Neuron (in vitro differentiated cells): ENCODE data around the gene PTBP3.

Experiments used
- H2AFZ ChIP-seq: one replicate; pipeline ENCODE4 v1.6.1; 2013; ENCODE audit warnings: low read depth, mild to moderate bottlenecking, inconsistent platforms, low read length, moderate library complexity
- H3K27me3 ChIP-seq: one replicate; pipeline ENCODE4 v1.6.1; 2013; ENCODE audit warnings: low read length; ENCODE audit not compliant: insufficient read depth
- H3K36me3 ChIP-seq: one replicate; pipeline ENCODE4 v1.6.1; 2013; ENCODE audit warnings: low read length; ENCODE audit not compliant: insufficient read depth
- H3K4me1 ChIP-seq: one replicate; pipeline ENCODE4 v1.6.1; 2013; ENCODE audit warnings: low read length; ENCODE audit not compliant: insufficient read depth
- H3K4me3 ChIP-seq: 2 replicates; pipeline ENCODE4 v1.5.1; 2013; ENCODE audit warnings: mild to moderate bottlenecking, low read length, moderate library complexity
- H3K9me3 ChIP-seq: one replicate; pipeline ENCODE4 v1.6.1; 2013; ENCODE audit warnings: low read length

PTBP3 gene

GRCh38 chr9:112348257-112349007 lies 15.0 kb upstream of the PTBP3 start:
- Histone ChIP-seq H3K9me3 (no peaks in the 10 kb centered on the region), H2AFZ (no peak overlapping the region), H3K4me3 (no peak overlapping the region), H3K36me3 (no peaks in the 10 kb centered on the region), H3K27me3 (no peaks in the 10 kb centered on the region), H3K4me1 (no peaks in the 10 kb centered on the region)

GRCh38 chr9:112341730-112342129 lies 8.3 kb upstream of the PTBP3 start:
- Histone ChIP-seq H3K4me3 (no peak overlapping the region), H2AFZ (no peak overlapping the region), H3K4me1 (no peaks in the 10 kb centered on the region), H3K36me3 (no peaks in the 10 kb centered on the region), H3K27me3 (no peaks in the 10 kb centered on the region), H3K9me3 (no peaks in the 10 kb centered on the region)

GRCh38 chr9:112339886-112340285 lies 6.5 kb upstream of the PTBP3 start:
- H3K9me3 ChIP-seq = no peaks in the 10 kb centered on the region

DNA sequence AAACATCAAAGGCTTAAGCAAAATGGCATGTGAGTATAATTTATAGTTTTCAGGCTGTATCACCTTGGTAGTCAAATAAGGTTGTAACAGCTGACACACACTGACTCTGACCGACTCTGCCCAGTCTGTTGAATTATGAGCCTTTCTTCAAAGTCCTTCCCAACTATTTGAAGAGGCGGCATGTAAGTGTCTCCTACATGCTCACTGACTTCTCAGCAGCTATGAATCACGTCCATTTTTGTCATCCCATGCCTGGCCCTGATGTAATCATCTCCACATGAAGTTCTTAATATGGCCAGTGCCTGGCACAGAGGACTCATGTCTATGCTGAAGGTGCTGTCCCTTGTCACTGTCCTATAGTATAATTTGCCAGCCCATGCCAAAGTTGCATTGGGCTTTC lies 5.1 kb upstream of the PTBP3 start:
- H3K36me3 ChIP-seq = no peaks in the 10 kb centered on the region
- no peak overlapping the region for H3K4me3 ChIP-seq
- no peak overlapping the region for H2AFZ ChIP-seq
- H3K9me3 ChIP-seq = no peaks in the 10 kb centered on the region
- no peaks in the 10 kb centered on the region for H3K27me3 ChIP-seq
- H3K4me1 ChIP-seq = peaks cover 3% of the 10 kb centered on the region

More at GRCh38 chr9:112339886-112340285, 6.5 kb upstream of the PTBP3 start:
- no peak overlapping the region for H2AFZ ChIP-seq
- no peaks in the 10 kb centered on the region for H3K27me3 ChIP-seq
- H3K4me3 ChIP-seq = no peak overlapping the region
- no peaks in the 10 kb centered on the region for H3K4me1 ChIP-seq
- no peaks in the 10 kb centered on the region for H3K36me3 ChIP-seq

DNA sequence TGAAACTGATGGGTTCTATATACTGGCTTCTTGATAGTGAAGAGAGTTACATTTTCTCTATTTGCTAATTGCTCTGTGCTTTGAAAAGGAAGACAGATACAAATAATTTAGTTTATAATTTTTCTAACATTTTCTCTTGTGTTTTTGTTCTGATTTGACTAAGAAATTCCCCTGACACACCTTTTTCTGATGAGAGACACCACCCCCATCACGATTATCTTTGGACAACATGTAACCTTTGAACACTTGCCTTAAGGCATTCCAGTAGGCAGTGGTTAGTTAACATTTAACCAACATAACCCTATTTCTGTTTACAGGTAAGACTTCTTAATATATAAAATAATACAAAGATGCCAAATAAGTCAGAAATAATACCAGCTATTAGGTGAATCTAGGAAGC lies 4.1 kb upstream of the PTBP3 start:
- Histone ChIP-seq H3K36me3 (no peaks in the 10 kb centered on the region), H3K9me3 (no peaks in the 10 kb centered on the region), H2AFZ (no peak overlapping the region), H3K4me1 (peaks cover 3% of the 10 kb centered on the region), H3K4me3 (no peak overlapping the region), H3K27me3 (no peaks in the 10 kb centered on the region)

DNA sequence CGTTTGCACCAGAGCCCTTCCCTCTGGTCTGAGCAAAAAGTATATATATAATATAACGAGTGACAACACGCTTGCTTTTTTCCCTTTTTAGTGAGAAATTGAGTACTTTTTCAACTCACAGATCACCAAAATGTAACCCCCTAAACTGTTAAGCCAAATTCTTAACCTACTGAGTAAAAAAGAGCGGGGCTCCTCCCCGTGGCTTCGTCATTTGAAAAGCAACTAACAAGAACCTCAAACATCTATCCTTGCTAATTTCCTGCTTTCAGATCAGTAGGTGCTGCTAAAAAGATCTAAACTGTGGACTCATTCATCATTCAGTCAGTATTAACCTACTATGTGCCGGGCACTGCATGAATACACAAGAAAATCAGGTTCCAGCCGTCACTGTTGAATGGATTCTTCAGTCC lies 1.0 kb upstream of the PTBP3 start:
- Histone ChIP-seq H2AFZ (peak overlapping the region; percentile 78), H3K36me3 (no peaks in the 10 kb centered on the region), H3K4me1 (peaks cover 16% of the 10 kb centered on the region), H3K27me3 (no peaks in the 10 kb centered on the region), H3K9me3 (no peaks in the 10 kb centered on the region), H3K4me3 (peak overlapping the region; percentile 53)

- no peaks in the 10 kb centered on the region for H3K9me3 ChIP-seq
- no peaks in the 10 kb centered on the region for H3K36me3 ChIP-seq
- H3K4me3 ChIP-seq = peak overlapping the region; percentile 99
- no peaks in the 10 kb centered on the region for H3K27me3 ChIP-seq
- peaks cover 16% of the 10 kb centered on the region for H3K4me1 ChIP-seq
- H2AFZ ChIP-seq = peak overlapping the region; percentile 78
Observed at GRCh38 chr9:112333639-112334431, 416 bp upstream of the PTBP3 start.

GRCh38 chr9:112332674-112332976 lies 794 bp downstream of the PTBP3 start:
- Histone ChIP-seq H3K36me3 (no peaks in the 10 kb centered on the region), H3K9me3 (no peaks in the 10 kb centered on the region), H3K4me3 (peak overlapping the region; percentile 99), H2AFZ (peak overlapping the region; percentile 51), H3K27me3 (no peaks in the 10 kb centered on the region), H3K4me1 (peaks cover 16% of the 10 kb centered on the region)

GRCh38 chr9:112332214-112332613 lies 1.2 kb downstream of the PTBP3 start:
- peak overlapping the region; percentile 99 for H3K4me3 ChIP-seq
- H2AFZ ChIP-seq = peak overlapping the region; percentile 51
- no peaks in the 10 kb centered on the region for H3K9me3 ChIP-seq
- no peaks in the 10 kb centered on the region for H3K36me3 ChIP-seq
- no peaks in the 10 kb centered on the region for H3K27me3 ChIP-seq
- H3K4me1 ChIP-seq = peaks cover 16% of the 10 kb centered on the region

- Histone ChIP-seq H3K27me3 (no peaks in the 10 kb centered on the region), H3K4me3 (peak overlapping the region; percentile 99), H3K9me3 (no peaks in the 10 kb centered on the region), H2AFZ (no peak overlapping the region), H3K36me3 (no peaks in the 10 kb centered on the region), H3K4me1 (peaks cover 16% of the 10 kb centered on the region)
Observed at GRCh38 chr9:112331674-112331952, 1.8 kb downstream of the PTBP3 start.

DNA sequence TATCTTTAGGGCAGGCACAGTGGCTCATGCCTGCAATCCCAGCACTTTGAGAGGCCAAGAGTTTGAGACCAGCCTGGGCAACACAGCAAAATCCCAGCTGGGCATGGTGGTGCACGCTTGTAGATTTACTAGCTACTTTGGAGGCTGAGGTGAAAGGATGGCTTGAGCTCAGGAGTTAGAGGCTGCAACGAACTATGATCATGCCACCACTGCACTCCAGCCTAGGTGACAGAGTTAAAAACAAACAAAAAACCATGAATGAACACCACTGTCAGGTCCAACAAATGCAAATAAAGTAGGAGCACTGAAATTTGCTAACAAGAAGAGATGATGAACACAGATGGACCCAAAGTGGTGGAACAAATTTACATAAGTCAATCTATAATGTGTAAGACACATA lies 4.9 kb downstream of the PTBP3 start:
- Histone ChIP-seq H3K27me3 (no peaks in the 10 kb centered on the region), H2AFZ (no peak overlapping the region), H3K36me3 (no peaks in the 10 kb centered on the region), H3K9me3 (peaks cover 4% of the 10 kb centered on the region), H3K4me1 (peaks cover 13% of the 10 kb centered on the region), H3K4me3 (no peak overlapping the region)

DNA sequence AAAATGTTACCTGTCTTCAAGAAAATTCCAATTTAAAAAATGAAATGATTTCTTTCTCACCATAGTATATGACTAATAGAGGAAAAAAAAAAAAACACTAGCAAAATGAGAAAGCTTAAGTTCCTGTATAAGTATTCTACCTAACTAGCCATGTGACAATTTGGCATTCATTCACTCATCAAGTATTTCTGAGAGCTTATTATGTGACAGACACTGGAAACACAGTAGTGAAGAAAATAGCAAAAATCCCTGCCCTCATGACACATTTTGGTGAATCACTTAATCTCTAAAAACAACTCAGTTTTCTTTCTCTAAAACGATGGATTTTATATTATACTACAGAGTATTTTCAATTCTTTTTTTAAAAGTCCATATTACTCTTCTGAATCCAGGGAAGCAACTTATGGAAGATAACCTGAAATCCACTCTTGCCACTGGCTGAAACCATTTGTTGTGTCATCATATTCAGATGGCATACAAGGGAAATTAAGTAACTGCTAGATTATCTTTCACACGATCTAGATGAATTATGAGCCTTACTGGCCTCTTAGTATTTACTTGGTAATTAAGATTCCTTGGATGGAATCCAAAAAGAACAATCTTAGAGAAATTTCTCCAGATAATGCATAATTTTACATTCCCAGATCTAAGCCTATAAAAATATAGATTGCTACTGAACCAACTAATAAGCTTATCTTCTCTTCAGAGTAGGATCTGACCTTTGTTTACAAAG lies 5.5 kb downstream of the PTBP3 start:
- Histone ChIP-seq H3K4me3 (no peak overlapping the region), H3K9me3 (peaks cover 4% of the 10 kb centered on the region), H2AFZ (no peak overlapping the region), H3K4me1 (peaks cover 13% of the 10 kb centered on the region), H3K27me3 (no peaks in the 10 kb centered on the region), H3K36me3 (no peaks in the 10 kb centered on the region)

DNA sequence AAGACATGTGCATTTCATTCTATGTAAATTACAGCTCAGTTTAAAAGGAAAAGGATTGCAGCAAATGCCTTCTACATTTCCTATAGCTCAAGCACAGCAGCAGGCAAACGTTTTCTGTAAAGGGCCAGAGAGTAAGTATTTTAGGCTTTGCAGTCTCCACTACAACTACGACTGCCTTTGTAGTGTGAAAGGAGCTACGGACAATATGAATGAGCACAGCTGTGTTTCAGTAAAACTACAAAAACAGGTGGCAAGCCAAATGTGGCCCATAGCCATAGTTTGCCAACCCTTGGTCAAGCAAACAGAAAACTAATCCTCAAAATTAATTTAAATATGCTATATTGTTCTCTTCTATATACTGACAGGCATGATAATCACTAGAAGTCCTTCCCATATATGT lies 7.2 kb downstream of the PTBP3 start:
- Histone ChIP-seq H3K27me3 (no peaks in the 10 kb centered on the region), H2AFZ (no peak overlapping the region), H3K9me3 (peaks cover 4% of the 10 kb centered on the region), H3K4me3 (no peak overlapping the region), H3K36me3 (no peaks in the 10 kb centered on the region), H3K4me1 (peaks cover 7% of the 10 kb centered on the region)
